OCI-LY3 (cell line): Measurements from ENCODE around the gene XPOT.

Source experiments
- H2AFZ ChIP-seq: fragments of 200-600, 300-600 bp; shearing (Covaris generic); 2 replicates; pipeline ENCODE4 v1.6.0; 2014; ENCODE audit warnings: antibody characterized with exemption, low read depth, low read length
- H3K27ac ChIP-seq: fragments of 200-600, 300-600 bp; sonication (generic); 2 replicates; pipeline ENCODE4 v1.5.1; 2014; ENCODE audit warnings: mild to moderate bottlenecking, low read length, moderate library complexity, mixed read lengths
- H3K27me3 ChIP-seq: fragments of 200-600, 300-600 bp; sonication (generic); 2 replicates; pipeline ENCODE4 v1.6.1; 2014; ENCODE audit warnings: low read depth, low read length, mixed read lengths
- H3K36me3 ChIP-seq: fragments of 200-600, 300-600 bp; sonication (generic); replicated peaks from 2 replicates; pipeline ENCODE3; 2014; ENCODE audit warnings: low read depth, low read length, mixed read lengths
- H3K4me1 ChIP-seq: fragments of 300-600, 200-600 bp; sonication (generic); 2 replicates; pipeline ENCODE4 v1.6.1; 2014; ENCODE audit warnings: low read length, mixed read lengths
- H3K4me2 ChIP-seq: fragments of 200-600, 300-600 bp; sonication (generic); 2 replicates; pipeline ENCODE4 v1.6.1; 2014; ENCODE audit warnings: low read length, mixed read lengths
- H3K4me3 ChIP-seq: fragments of 300-600, 200-600 bp; sonication (generic); 2 replicates; pipeline ENCODE4 v1.5.1; 2014; ENCODE audit warnings: antibody characterized with exemption, mild to moderate bottlenecking, low read length, moderate library complexity
- H3K79me2 ChIP-seq: fragments of 300-600, 200-600 bp; shearing (Covaris generic); 2 replicates; pipeline ENCODE4 v1.6.1; 2014; ENCODE audit warnings: mild to moderate bottlenecking, low read length, mixed read lengths
- H3K9ac ChIP-seq: fragments of 300-600, 200-600 bp; shearing (Covaris generic); 2 replicates; pipeline ENCODE4 v1.6.0; 2014; ENCODE audit warnings: mild to moderate bottlenecking, low read length, moderate library complexity
- H3K9me3 ChIP-seq: fragments of 200-600, 300-600 bp; shearing (Covaris generic); 2 replicates; pipeline ENCODE4 v1.6.1; 2014; ENCODE audit warnings: low read length, mixed read lengths; ENCODE audit not compliant: insufficient read depth
- H4K20me1 ChIP-seq: fragments of 200-600, 300-600 bp; sonication (generic); 2 replicates; pipeline ENCODE4 v1.6.1; 2016; ENCODE audit warnings: low read length, mixed read lengths; ENCODE audit not compliant: insufficient read depth
- CTCF ChIP-seq: fragments of 200-600, 300-600 bp; sonication (generic); IDR thresholded peaks from 2 replicates; pipeline ENCODE4 v1.5.1; 2014; ENCODE audit warnings: antibody characterized with exemption, low read length, low read depth
- EZH2phosphoT487 ChIP-seq: fragments of 200-600 bp; shearing (Covaris generic); IDR thresholded peaks from 2 replicates; pipeline ENCODE4 v1.6.1; 2018; ENCODE audit warnings: antibody characterized with exemption, mixed run types, low read depth

XPOT gene

DNA sequence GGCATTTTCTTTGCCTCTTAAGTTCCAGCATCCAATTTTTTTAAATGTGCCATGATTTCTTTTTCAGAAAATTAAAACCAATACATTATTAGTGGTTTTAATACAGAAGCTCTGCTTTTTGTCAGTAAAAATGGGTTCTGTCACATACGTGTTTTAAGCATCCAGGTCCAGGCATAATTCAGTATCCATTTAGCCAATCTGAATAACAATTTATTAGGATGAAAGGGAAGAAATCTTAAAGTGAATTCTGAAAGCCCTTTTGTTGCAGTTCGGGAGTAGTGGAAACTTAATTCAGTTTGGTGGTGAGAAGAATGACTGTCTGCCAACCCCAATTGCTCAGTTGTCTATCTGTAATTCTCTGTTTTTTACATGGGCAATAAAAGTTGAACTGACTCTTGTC is 7.2 kb downstream of the XPOT start:
- no peaks in the 10 kb centered on the region for H3K4me1 ChIP-seq
- no peak overlapping the region for H3K27ac ChIP-seq
- H3K79me2 ChIP-seq = peaks cover 64% of the 10 kb centered on the region
- H3K4me3 ChIP-seq = no peak overlapping the region
- no peaks in the 10 kb centered on the region for H3K27me3 ChIP-seq
- no peaks in the 10 kb centered on the region for H3K9me3 ChIP-seq
- H3K9ac ChIP-seq = no peak overlapping the region
- no peak overlapping the region for H2AFZ ChIP-seq
- H4K20me1 ChIP-seq = no peaks in the 10 kb centered on the region
- H3K4me2 ChIP-seq = no peak overlapping the region
- TF ChIP-seq EZH2phosphoT487 = no peak
- TF ChIP-seq CTCF = no peak
- H3K36me3 ChIP-seq = peaks cover 56% of the 10 kb centered on the region

- Histone ChIP-seq H3K27me3 (no peaks in the 10 kb centered on the region), H3K9ac (no peak overlapping the region), H3K27ac (no peak overlapping the region), H2AFZ (no peak overlapping the region), H3K4me1 (no peaks in the 10 kb centered on the region), H3K4me2 (no peak overlapping the region), H3K79me2 (peaks cover 53% of the 10 kb centered on the region), H3K36me3 (peaks cover 61% of the 10 kb centered on the region), H3K9me3 (no peaks in the 10 kb centered on the region), H4K20me1 (no peaks in the 10 kb centered on the region), H3K4me3 (no peak overlapping the region)
- TF ChIP-seq EZH2phosphoT487 = no peak
These were observed 8.3 kb downstream of the XPOT start for GRCh38 chr12:64412459-64412858.

GRCh38 chr12:64413884-64414283 is 9.7 kb downstream of the XPOT start:
- Histone ChIP-seq H2AFZ (no peak overlapping the region), H3K4me2 (no peak overlapping the region), H3K4me3 (no peak overlapping the region), H3K36me3 (peaks cover 74% of the 10 kb centered on the region), H3K9ac (no peak overlapping the region), H3K27ac (no peak overlapping the region), H3K9me3 (no peaks in the 10 kb centered on the region), H3K79me2 (peaks cover 39% of the 10 kb centered on the region), H4K20me1 (no peaks in the 10 kb centered on the region), H3K4me1 (no peaks in the 10 kb centered on the region), H3K27me3 (no peaks in the 10 kb centered on the region)
- TF ChIP-seq CTCF = no peak
- no peak for TF ChIP-seq EZH2phosphoT487

- H3K9me3 ChIP-seq = no peaks in the 10 kb centered on the region
- H3K27ac ChIP-seq = no peak overlapping the region
- no peak overlapping the region for H3K9ac ChIP-seq
- H3K4me2 ChIP-seq = no peak overlapping the region
- H3K79me2 ChIP-seq = peaks cover 6% of the 10 kb centered on the region; the same call in 1 of the 2 replicates
- no peaks in the 10 kb centered on the region for H3K4me1 ChIP-seq
- H4K20me1 ChIP-seq = no peaks in the 10 kb centered on the region
- no peaks in the 10 kb centered on the region for H3K27me3 ChIP-seq
- peaks cover 70% of the 10 kb centered on the region for H3K36me3 ChIP-seq
- H3K4me3 ChIP-seq = no peak overlapping the region
- TF ChIP-seq EZH2phosphoT487 = no peak
- H2AFZ ChIP-seq = no peak overlapping the region
These were observed 14.0 kb downstream of the XPOT start for GRCh38 chr12:64418209-64418608.

GRCh38 chr12:64419696-64420095 is 15.5 kb downstream of the XPOT start:
- Histone ChIP-seq H3K36me3 (peaks cover 64% of the 10 kb centered on the region), H3K4me2 (no peak overlapping the region), H4K20me1 (peaks cover 3% of the 10 kb centered on the region; the same call in 1 of the 2 replicates), H3K9me3 (no peaks in the 10 kb centered on the region), H2AFZ (no peak overlapping the region), H3K4me3 (no peak overlapping the region), H3K27me3 (no peaks in the 10 kb centered on the region), H3K9ac (no peak overlapping the region), H3K79me2 (no peaks in the 10 kb centered on the region), H3K4me1 (no peaks in the 10 kb centered on the region), H3K27ac (no peak overlapping the region)
- TF ChIP-seq EZH2phosphoT487 = no peak
- TF ChIP-seq CTCF = no peak
